HepG2 (cell line): Measurements from ENCODE around the gene TMEM61. TPM values are rescaled to one million over a fixed set of nuclear protein-coding genes. Genes with fewer than 3 reads are reported as not detected.

Experiments used
- ATAC-seq: fragments of 200-7000 bp; cut with Tn5 transposase; 3 replicates; pipeline ENCODE4 v1.9.1; 2020; ENCODE audit warnings: mild to moderate bottlenecking, moderate library complexity
- BruUV-seq: library from RNA; stranded (reverse); fragments of 400-500 nt; replicated peaks from 2 replicates; lab custom pipeline; 2021; lab: Mats Ljungman, UMichigan
- CTCF ChIA-PET: fragments of 300-600 bp; formaldehyde crosslinking; extraction: SDS; loops from one replicate; lab custom pipeline; 2021; ENCODE audit warnings: low total read pairs, inconsistent platforms, low intra/inter-chr PET ratio; lab: Yijun Ruan, JAX
- POLR2A ChIA-PET: fragments of 350-600 bp; sonication (Branson Sonifier 250); formaldehyde crosslinking; loops from one replicate; lab custom pipeline; 2020; ENCODE audit warnings: antibody characterized with exemption, inconsistent platforms; lab: Yijun Ruan, JAX
- DNase-seq: peaks from one replicate; pipeline ENCODE4 v3.0.0-alpha.2; 2015; ENCODE audit warnings: low spot score
- FAIRE-seq: peaks from 3 replicates; lab custom pipeline; 2011; peaks lifted over from hg19 to GRCh38; lab: Jason Lieb, UNC
- H2AFZ ChIP-seq: one replicate; pipeline ENCODE4 v1.6.1; 2011; ENCODE audit warnings: low read length, inconsistent platforms
- H3K27ac ChIP-seq: fragments of 300-600 bp; 3 replicates; pipeline ENCODE4 v1.8.0; 2011; ENCODE audit warnings: mixed run types, mild to moderate bottlenecking, mixed read lengths, low read length, inconsistent platforms; ENCODE audit not compliant: insufficient read depth; ENCODE audit errors: extremely low read length
- H3K27me3 ChIP-seq, 2 experiments: fragments of 200-600 bp in 1 of 2; 2 replicates in 1 of 2; 3 replicates in 1 of 2; pipeline versions ENCODE4 v1.6.0 to v1.8.0; 2011; ENCODE audit warnings: low read length in 2 of 2, mild to moderate bottlenecking in 2 of 2, moderate library complexity in 2 of 2, inconsistent platforms in 1 of 2; ENCODE audit not compliant: insufficient read depth in 2 of 2, control insufficient read depth in 1 of 2
- H3K36me3 ChIP-seq, 2 experiments: fragments of 200-600 bp in 1 of 2; replicated peaks in 1 of 2; 2 replicates in 1 of 2; 3 replicates in 1 of 2; pipeline versions ENCODE4 v1.5.1 to v1.8.0; 2011; ENCODE audit warnings: low read length in 2 of 2, inconsistent platforms in 1 of 2; ENCODE audit not compliant: insufficient read depth in 2 of 2, control insufficient read depth in 1 of 2
- H3K4me1 ChIP-seq: 2 replicates; pipeline ENCODE4 v1.5.1; 2012; ENCODE audit warnings: low read length, inconsistent platforms; ENCODE audit not compliant: insufficient read depth
- H3K4me2 ChIP-seq: 2 replicates; pipeline ENCODE4 v1.6.0; 2011; ENCODE audit warnings: low read depth, low read length, inconsistent platforms
- H3K4me3 ChIP-seq, 3 experiments: fragments of 200-600 bp in 1 of 3; sonication (generic), shearing (Covaris generic) in 1 of 3; replicated peaks in 1 of 3; 2 replicates each; pipeline ENCODE4 v1.5.1; 2011 to 2016; ENCODE audit warnings: low read length in 3 of 3, inconsistent platforms in 2 of 3, low read depth in 2 of 3, mild to moderate bottlenecking in 2 of 3, control low read depth in 1 of 3, mixed read lengths in 1 of 3; ENCODE audit not compliant: insufficient read depth in 1 of 3
- H3K79me2 ChIP-seq: one replicate; pipeline ENCODE4 v1.6.1; 2011; ENCODE audit warnings: low read length, inconsistent platforms; ENCODE audit not compliant: insufficient read depth
- H3K9ac ChIP-seq: 2 replicates; pipeline ENCODE4 v1.6.0; 2011; ENCODE audit warnings: mild to moderate bottlenecking, low read depth, low read length, inconsistent platforms; ENCODE audit not compliant: insufficient read depth
- H3K9me3 ChIP-seq: 2 replicates; pipeline ENCODE4 v1.5.1; 2012; ENCODE audit warnings: mild to moderate bottlenecking, low read length
- H4K20me1 ChIP-seq: 2 replicates; pipeline ENCODE4 v1.6.0; 2011; ENCODE audit warnings: inconsistent platforms, mild to moderate bottlenecking, low read length, moderate library complexity; ENCODE audit not compliant: insufficient read depth
- GATA4 ChIP-seq: sonication (generic); IDR thresholded peaks from 2 replicates; pipeline ENCODE4 v1.6.1; 2016; ENCODE audit warnings: antibody characterized with exemption, low read depth, borderline replicate concordance
- HMGXB4 ChIP-seq, 2 experiments: sonication (generic) in 1 of 2; formaldehyde crosslinking in 1 of 2; IDR thresholded peaks; 2 replicates each; pipeline versions ENCODE4 v1.4.0 to v1.6.1; 2018 to 2020; ENCODE audit warnings: missing genetic modification reagents in 2 of 2, borderline replicate concordance in 1 of 2, low read depth in 1 of 2, mild to moderate bottlenecking in 1 of 2, missing biosample characterization in 1 of 2
- MLXIP ChIP-seq: sonication (generic); formaldehyde crosslinking; IDR thresholded peaks from 2 replicates; pipeline ENCODE4 v1.9.0; 2021; ENCODE audit warnings: missing genetic modification reagents, borderline replicate concordance
- NFE2 ChIP-seq: sonication (generic); formaldehyde crosslinking; IDR thresholded peaks from 2 replicates; pipeline ENCODE4 v1.4.0; 2020; ENCODE audit warnings: missing genetic modification reagents
- NFIC ChIP-seq: IDR thresholded peaks from 2 replicates; pipeline ENCODE4 v1.6.1; 2012; ENCODE audit warnings: mild to moderate bottlenecking, low read length, inconsistent platforms
- PITX1 ChIP-seq: sonication (generic); formaldehyde crosslinking; IDR thresholded peaks from 2 replicates; pipeline ENCODE4 v1.5.1; 2020; ENCODE audit warnings: mild to moderate bottlenecking, missing genetic modification reagents
- POGK ChIP-seq: sonication (generic); formaldehyde crosslinking; conservative IDR thresholded peaks from 2 replicates; pipeline ENCODE4 v1.8.0; 2022; ENCODE audit warnings: mild to moderate bottlenecking, moderate library complexity, missing genetic modification reagents
- POGZ ChIP-seq: sonication (generic); formaldehyde crosslinking; IDR thresholded peaks from 2 replicates; pipeline ENCODE4 v1.4.0; 2020; ENCODE audit warnings: mild to moderate bottlenecking, missing genetic modification reagents
- STAG1 ChIP-seq: sonication (generic); formaldehyde crosslinking; IDR thresholded peaks from 2 replicates; pipeline ENCODE4 v1.4.0; 2020; ENCODE audit warnings: missing genetic modification reagents
- THAP11 ChIP-seq: IDR thresholded peaks from 2 replicates; pipeline ENCODE4 v1.6.1; 2016; ENCODE audit warnings: missing biosample characterization, missing genetic modification reagents
- ZNF800 ChIP-seq: sonication (generic); formaldehyde crosslinking; IDR thresholded peaks from 2 replicates; pipeline ENCODE4 v1.4.0; 2020; ENCODE audit warnings: missing genetic modification reagents
- WGBS: methylation state at CpG from one replicate; pipeline ENCODE4 v1.1.6; 2017; ENCODE audit warnings: low lambda C conversion rate; 5-methylcytosine and 5-hydroxymethylcytosine counted together
- in situ Hi-C: cut with HindIII; loops from 2 replicates; pipeline ENCODE4 v1.10.0; 2017; ENCODE audit warnings: low pct_unique_long_range_greater_than_20kb; ENCODE audit not compliant: extremely low pct_ligation_motif_present
- intact Hi-C: fragments of 100-400 bp; cut with micrococcal nuclease; formaldehyde crosslinking; loops from one replicate; pipeline ENCODE4 v1.10.0; 2022; ENCODE audit not compliant: unreplicated experiment
- polyA plus RNA-seq, 8 experiments: library from polyadenylated mRNA; depleted of rRNA in 3 of 8; stranded (reverse) in 7 of 8; unstranded in 1 of 8; fragments of >200 nt; fragmentation: Illumina TruSeq in 4 of 8; extraction: Trizol in 4 of 8; gene quantifications; 2 replicates each; pipeline versions ENCODE4 v1.2.1 to v1.2.3, GENCODE V29; 2011 to 2016; ENCODE audit warnings: low read depth in 4 of 8, missing spikeins in 1 of 8, mixed read lengths in 1 of 8; ENCODE audit not compliant: insufficient read depth in 1 of 8
- total RNA-seq, 5 experiments: library from RNA; depleted of rRNA; stranded (reverse); fragments of >200 nt; fragmentation: Illumina TruSeq; extraction: Trizol; gene quantifications; 2 replicates each; pipeline ENCODE4 v1.2.3, GENCODE V29; 2016; ENCODE audit warnings: low read depth in 1 of 5

Gene TMEM61
- total and polyA plus RNA-seq, 2 of the 13 experiments (the other 11 are each of a cell fraction or from before 2014, with no cell fraction given): not detected

GRCh38 chr1:54975356-54976108 is 4.9 kb upstream of the TMEM61 start (continued):
- TF ChIP-seq MLXIP (CRISPR knock-in tag): no peak
- no peak for TF ChIP-seq POGK (CRISPR knock-in tag)

- H3K4me1 ChIP-seq: 0 out of 2 replicates have a peak, but pooled peaks cover 6% of the 10 kb centered on the region
- H3K36me3 ChIP-seq: no peaks in the 10 kb centered on the region
- POLR2A ChIA-PET: no interaction called here
- no peak overlapping the region for H3K4me2 ChIP-seq
- H3K9me3 ChIP-seq: no peaks in the 10 kb centered on the region
- ATAC-seq: no peak
- intact Hi-C loops: no loop called here
- H3K9ac ChIP-seq: no peak overlapping the region
- no peak overlapping the region for H3K4me3 ChIP-seq
- peaks cover 9 to 48% of the 10 kb centered on the region in 2 experiments for H3K27me3 ChIP-seq
- no peak overlapping the region for H3K27ac ChIP-seq
- CTCF ChIA-PET: no interaction called here
- H4K20me1 ChIP-seq: no peaks in the 10 kb centered on the region
- in situ Hi-C loops: no loop called here
- H3K79me2 ChIP-seq: no peaks in the 10 kb centered on the region
- no TSS peak for BruUV-seq
- FAIRE-seq: no peak
- DNase-seq: no peak
- H2AFZ ChIP-seq: no peak overlapping the region
- WGBS: 38% methylated on average over 5 of the region's 6 CpGs
- TF ChIP-seq HMGXB4 (CRISPR knock-in tag; IDR thresholded peaks at IDR 0.05; ENCODE audit: borderline replicate concordance in 1 of 2, low read depth in 1 of 2) (no peak), NFE2 (no peak), STAG1 (no peak), GATA4 (no peak), PITX1 (CRISPR knock-in tag) (no peak), NFIC (no peak), THAP11 (CRISPR knock-in tag) (no peak), POGZ (no peak), ZNF800 (CRISPR knock-in tag) (no peak)
These were observed 3.7 kb upstream of the TMEM61 start for GRCh38 chr1:54976747-54977146.
